NB4 (cell line): ENCODE data around the gene CYP11A1.

ENCODE experiments used
- CTCF ChIP-seq: IDR thresholded peaks from one replicate; pipeline ENCODE4 v1.5.1; 2012; ENCODE audit warnings: low read depth, low read length
- MYC ChIP-seq: IDR thresholded peaks from 2 replicates; pipeline ENCODE4 v1.6.1; 2011; ENCODE audit warnings: low read depth, low read length
- POLR2A ChIP-seq: IDR thresholded peaks from 2 replicates; pipeline ENCODE4 v1.6.1; 2011; ENCODE audit warnings: mild to moderate bottlenecking; ENCODE audit not compliant: insufficient read length; ENCODE audit errors: extremely low read depth

DNA sequence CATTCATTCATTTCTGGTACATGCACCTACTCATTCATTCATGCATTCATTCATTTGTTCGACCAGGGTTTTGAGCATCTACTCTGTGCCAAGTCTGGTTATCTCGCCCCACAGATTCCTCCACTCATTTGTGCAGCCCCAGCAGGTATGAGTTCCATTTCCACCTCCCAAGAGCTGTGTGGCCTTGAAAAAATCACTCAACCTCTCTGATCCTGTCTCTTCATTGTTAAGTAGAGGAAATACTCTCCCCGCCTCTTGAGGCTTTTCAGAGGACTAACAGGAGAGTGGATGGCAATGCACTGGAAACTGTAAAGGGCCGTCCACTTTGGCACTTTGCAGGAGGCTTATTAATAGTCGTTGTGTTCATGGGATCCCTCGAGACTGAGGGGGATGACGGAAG, 61.8 kb downstream of the CYP11A1 start:
- TF ChIP-seq CTCF = no peak
- TF ChIP-seq POLR2A = no peak
- TF ChIP-seq MYC = no peak
